CMK (cell line): ENCODE data around the gene OR52A5.
"Not testable (repeated sequence)": the region's sequence is repeated elsewhere in the genome, so short reads cannot be mapped to it uniquely, and the experiment has no call there.

Experiments used
- DNase-seq: peaks from one replicate; pipeline ENCODE4 v3.0.0-alpha.2; 2010; ENCODE audit warnings: low read depth

The OR52A5 gene

GRCh38 chr11:5137996-5138395 lies at the start of gene OR52A5:
Gene OR52A5, minus strand, starts transcription at chr11:5138356. Its CDS starts 5,714 bp downstream, at chr11:5132642.
- DNase-seq, result no peak

- DNase-seq, result no peak
Measured at GRCh38 chr11:5178046-5178837, 40.1 kb upstream of the OR52A5 start.

GRCh38 chr11:5174934-5175333 lies 36.8 kb upstream of the OR52A5 start:
- no peak for DNase-seq

- no peak for DNase-seq
Measured at GRCh38 chr11:5171856-5172255, 33.7 kb upstream of the OR52A5 start.

- DNase-seq, result not testable (repeated sequence)
Measured at GRCh38 chr11:5165898-5166297, 27.7 kb upstream of the OR52A5 start.

- not testable (repeated sequence) for DNase-seq
Measured at GRCh38 chr11:5164807-5165206, 26.7 kb upstream of the OR52A5 start.

GRCh38 chr11:5161045-5161444 lies 22.9 kb upstream of the OR52A5 start:
- DNase-seq, result not testable (repeated sequence)

GRCh38 chr11:5160217-5160616 lies 22.1 kb upstream of the OR52A5 start:
- DNase-seq, result not testable (repeated sequence)

GRCh38 chr11:5159806-5160205 lies 21.6 kb upstream of the OR52A5 start:
- DNase-seq, result no peak

- DNase-seq, result no peak
Measured at GRCh38 chr11:5154657-5155056, 16.5 kb upstream of the OR52A5 start, which contains the start of gene OR52A1. Gene OR52A1, minus strand, starts transcription at chr11:5154757. Its CDS starts 2,388 bp downstream, at chr11:5152369.

GRCh38 chr11:5153574-5154431 lies 15.6 kb upstream of the OR52A5 start:
- no peak for DNase-seq

GRCh38 chr11:5151713-5152153 lies 13.6 kb upstream of the OR52A5 start:
- DNase-seq, result peak; percentile 44

GRCh38 chr11:5144206-5144605 lies 6.0 kb upstream of the OR52A5 start:
- not testable (repeated sequence) for DNase-seq

- no peak for DNase-seq
Measured at GRCh38 chr11:5137014-5137413, 1.1 kb downstream of the OR52A5 start.

- DNase-seq, result no peak
Measured at GRCh38 chr11:5136261-5136660, 1.9 kb downstream of the OR52A5 start.

- DNase-seq, result no peak
Measured at GRCh38 chr11:5131584-5132335, 6.4 kb downstream of the OR52A5 start.

GRCh38 chr11:5129457-5129877 lies 8.7 kb downstream of the OR52A5 start:
- no peak for DNase-seq

- DNase-seq, result no peak
Measured at GRCh38 chr11:5124891-5125620, 13.1 kb downstream of the OR52A5 start.

GRCh38 chr11:5123802-5124521 lies 14.2 kb downstream of the OR52A5 start:
- DNase-seq, result peak; percentile 5

- DNase-seq, result no peak
Measured at GRCh38 chr11:5118893-5119292, 19.3 kb downstream of the OR52A5 start.

GRCh38 chr11:5117588-5117987 lies 20.6 kb downstream of the OR52A5 start:
- DNase-seq, result no peak
